HG02840 (cell line): ENCODE results near the gene NKIRAS2.
"Not testable (repeated sequence)": the region's sequence is repeated elsewhere in the genome, so short reads cannot be mapped to it uniquely, and the experiment has no call there.

ENCODE experiments used
- ATAC-seq: cut with Tn5 transposase; IDR thresholded peaks from one replicate; pipeline ENCODE4 v1.9.1; 2021; ENCODE audit warnings: mild to moderate bottlenecking, moderate library complexity, moderate number of reproducible peaks; ENCODE audit not compliant: unreplicated experiment, low FRiP score

The NKIRAS2 gene

GRCh38 chr17:41996855-41997164, 23.1 kb upstream of the NKIRAS2 start:
- no peak for ATAC-seq

DNA sequence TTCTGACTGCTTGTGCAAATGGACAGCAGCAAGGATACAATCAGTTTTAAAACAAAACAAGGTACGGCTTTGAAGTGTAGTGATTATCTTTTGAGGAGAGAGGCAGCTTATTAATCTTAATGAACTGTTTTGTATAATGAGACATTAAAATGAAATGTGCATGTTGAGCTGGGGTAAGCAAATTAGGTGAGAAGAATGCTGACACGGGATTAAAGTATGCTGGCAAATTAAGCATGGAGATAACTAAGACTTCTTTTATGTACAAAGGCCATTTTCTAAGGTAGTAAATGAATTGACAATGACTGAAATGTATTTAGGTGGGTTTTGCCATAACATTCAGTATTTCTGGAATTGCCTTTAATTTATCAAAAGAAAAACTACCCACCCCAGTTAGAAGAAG, 21.4 kb upstream of the NKIRAS2 start:
- ATAC-seq, result no peak

DNA sequence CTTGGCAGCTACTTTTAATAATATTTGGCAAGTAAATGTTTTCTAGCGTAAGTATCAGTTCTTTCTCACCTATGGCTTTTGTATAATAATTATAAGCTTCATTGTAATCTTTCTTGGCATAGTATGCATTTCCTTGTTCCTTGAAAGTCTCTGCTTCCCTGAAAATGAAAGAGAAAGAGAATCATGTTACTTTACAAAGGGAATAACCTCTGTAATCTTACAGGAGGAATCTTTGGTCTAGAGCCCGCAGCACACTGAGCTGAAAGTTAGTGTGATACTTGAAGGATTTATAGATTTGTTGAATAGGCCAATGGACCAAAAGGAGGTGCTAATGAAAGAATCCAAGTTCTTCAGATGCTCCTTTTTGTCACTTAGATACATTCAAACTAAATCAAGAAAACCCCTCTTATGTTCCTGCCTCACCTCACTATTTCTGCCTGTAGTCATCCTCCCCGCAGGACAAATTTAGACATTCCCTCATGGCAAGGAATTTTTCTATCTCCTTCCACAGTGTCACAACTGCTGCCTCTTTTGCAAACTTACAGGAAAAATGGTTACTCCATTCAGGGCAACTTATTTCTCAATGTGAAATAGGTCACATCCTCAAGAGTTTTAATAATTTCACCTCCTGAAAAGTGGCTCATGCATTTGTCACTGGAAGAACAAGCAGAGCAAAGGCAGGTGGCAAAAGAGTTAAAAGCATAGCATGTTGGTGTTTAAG, 19.3 kb upstream of the NKIRAS2 start:
- no peak for ATAC-seq

- no peak for ATAC-seq
Measured at GRCh38 chr17:42001729-42002128, 18.2 kb upstream of the NKIRAS2 start.

- ATAC-seq, result no peak
Measured at GRCh38 chr17:42002175-42002791, 17.6 kb upstream of the NKIRAS2 start.

DNA sequence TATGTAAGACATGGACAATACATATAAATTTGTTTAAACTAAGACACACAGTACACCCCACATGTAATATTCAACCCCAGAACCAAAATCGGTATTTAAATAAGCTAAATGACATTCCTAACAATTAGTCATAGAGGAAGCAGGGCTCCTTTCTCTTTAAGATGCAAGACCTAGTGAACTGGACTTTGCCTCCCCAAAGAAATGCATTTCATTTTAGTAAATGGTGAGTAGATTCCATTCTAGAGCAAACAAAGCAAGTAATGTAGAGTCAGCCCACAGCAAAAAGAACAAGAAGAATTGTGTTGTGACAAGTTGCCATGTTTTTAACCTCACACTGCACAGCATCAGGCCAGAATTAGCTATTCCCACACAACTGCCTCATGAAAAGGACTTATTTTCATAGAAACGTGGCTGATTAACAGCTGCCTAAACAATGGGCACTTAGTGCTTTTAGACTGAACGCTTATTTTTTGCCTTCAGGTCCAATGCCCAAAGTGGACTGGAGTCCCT, 17.0 kb upstream of the NKIRAS2 start:
- no peak for ATAC-seq

DNA sequence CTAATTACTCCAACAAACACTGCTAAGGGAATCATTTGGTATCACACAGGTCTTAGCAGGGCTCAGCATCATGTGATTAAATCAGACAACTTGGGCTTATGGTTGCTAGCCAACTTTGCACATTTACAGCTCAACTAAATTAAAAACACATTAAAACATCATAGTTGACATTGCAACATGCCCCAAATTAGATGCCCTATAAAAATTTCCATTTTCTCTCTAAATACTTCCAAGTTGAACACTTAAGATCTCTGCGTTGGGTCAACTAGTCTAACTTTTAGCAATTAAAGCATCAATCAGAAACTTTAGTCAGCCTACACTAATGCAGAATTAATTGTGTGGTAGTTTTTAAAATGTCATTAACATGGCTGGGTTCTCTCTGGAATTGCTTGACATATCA, 14.7 kb upstream of the NKIRAS2 start:
- no peak for ATAC-seq

DNA sequence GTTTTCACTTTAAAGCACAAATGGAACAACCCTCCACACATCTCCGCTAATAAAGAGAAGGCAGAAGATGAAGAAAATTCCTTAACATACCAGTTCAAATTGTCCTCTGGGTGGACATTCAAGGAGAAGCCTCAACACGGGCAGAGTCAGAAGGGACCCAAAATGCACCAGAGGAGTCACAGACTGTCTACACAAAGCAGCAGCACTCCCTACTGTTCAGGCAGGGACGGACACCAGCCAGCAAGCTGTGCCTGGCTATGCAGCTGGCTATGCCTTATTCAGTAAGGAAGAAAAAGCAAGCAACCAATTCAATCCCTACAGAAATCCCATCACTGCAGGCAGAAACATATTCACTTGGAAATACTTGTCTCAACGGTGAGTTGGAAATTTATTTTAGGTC, 10.7 kb upstream of the NKIRAS2 start:
- ATAC-seq, result no peak

- ATAC-seq, result not testable (repeated sequence)
Measured at GRCh38 chr17:42010266-42010680, 9.6 kb upstream of the NKIRAS2 start.

DNA sequence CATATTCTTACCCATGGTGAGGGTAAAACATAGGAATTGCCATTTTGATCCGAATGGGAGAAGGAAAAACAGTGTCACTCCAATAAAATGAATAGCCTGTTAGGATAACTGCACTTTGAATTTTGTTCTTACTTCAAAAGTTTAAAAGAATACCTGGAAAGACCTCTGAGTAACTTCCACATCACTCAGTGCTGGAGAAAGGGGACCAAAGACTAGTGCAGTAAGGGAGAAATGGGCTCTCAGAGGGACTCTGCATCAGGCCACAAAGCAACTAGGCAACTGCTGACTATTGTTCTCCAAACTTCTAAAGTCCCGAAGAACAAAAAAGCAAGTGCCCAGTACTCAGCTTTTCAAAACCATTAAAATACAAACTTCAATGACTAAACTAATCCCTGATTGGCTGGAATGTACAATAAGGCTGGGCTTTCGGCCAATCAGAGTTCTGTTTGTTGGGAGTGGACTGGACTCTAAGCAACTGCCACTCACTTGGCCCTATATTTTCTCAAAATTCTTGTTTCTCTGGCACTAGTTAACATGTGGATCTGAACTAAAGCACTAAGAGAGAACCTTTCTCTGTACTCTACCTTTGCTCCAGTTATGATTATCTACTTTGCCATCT, 8.9 kb upstream of the NKIRAS2 start:
- ATAC-seq, result no peak

DNA sequence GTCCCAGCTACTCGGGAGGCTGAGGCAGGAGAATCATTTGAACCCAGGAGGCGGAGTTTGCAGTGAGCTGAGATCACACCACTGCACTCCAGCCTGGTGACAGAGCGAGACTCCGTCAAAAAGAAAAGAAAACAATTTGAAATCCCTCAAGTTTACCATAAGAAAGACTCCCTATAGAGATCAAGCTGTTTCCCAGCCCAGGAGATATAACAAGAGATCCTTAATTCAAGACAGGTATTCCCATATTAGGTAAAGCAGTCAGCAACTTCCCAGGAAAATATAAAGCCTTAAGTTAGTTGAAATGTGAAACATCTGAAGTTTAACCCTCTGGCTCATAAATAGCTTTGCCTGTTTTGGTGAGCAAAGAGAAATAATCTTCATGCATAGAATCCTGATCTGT, 7.5 kb upstream of the NKIRAS2 start:
- not testable (repeated sequence) for ATAC-seq

- not testable (repeated sequence) for ATAC-seq
Measured at GRCh38 chr17:42013740-42014139, 6.2 kb upstream of the NKIRAS2 start.

- no peak for ATAC-seq
Measured at GRCh38 chr17:42016411-42016831, 3.5 kb upstream of the NKIRAS2 start.

- peak; percentile 67 for ATAC-seq
Measured at GRCh38 chr17:42016941-42017865, 2.7 kb upstream of the NKIRAS2 start, which contains the start of gene DNAJC7. Gene DNAJC7 (minus strand): TSS chr17:42017439. CDS start chr17:42017416, 23 bp downstream.

DNA sequence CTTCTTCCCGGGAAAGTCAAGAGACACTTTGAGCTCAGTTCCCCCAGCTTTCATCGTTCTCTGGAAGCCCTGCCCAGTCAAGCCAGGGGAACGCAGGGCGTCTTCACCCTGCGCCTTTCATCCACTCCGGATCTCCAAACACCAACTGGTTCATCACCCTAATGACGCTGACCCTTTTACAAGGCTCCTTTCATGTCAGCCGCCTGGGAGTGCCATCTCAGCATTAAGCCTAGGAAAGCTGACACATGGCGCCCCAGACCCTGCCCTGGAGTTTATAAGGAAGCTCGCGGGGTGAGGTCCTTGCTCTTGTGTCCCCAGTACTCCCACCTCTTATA, 2.1 kb upstream of the NKIRAS2 start:
- ATAC-seq, result no peak

GRCh38 chr17:42018339-42018738, 1.6 kb upstream of the NKIRAS2 start:
- no peak for ATAC-seq

- ATAC-seq, result no peak
Measured at GRCh38 chr17:42018988-42019387, 902 bp upstream of the NKIRAS2 start.

DNA sequence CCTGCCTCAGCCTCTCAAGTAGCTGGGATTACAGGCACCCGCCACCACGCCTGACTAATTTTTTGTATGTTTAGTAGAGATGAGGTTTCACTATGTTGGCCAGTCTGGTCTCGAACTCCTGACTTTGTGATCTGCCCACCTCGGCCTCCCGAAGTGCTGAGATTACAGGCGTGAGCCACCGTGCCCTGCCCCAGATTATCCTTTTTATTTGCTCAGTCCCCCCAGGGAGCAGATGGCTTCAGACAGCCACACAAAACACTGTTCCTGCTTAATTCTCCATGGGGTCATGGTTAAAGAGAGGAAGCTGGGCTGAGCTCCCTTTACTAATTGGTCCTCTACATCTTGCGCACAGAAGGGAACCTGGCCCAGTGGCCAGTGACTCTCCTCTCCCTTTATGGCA, 955 bp downstream of the NKIRAS2 start:
- ATAC-seq, result not testable (repeated sequence)

DNA sequence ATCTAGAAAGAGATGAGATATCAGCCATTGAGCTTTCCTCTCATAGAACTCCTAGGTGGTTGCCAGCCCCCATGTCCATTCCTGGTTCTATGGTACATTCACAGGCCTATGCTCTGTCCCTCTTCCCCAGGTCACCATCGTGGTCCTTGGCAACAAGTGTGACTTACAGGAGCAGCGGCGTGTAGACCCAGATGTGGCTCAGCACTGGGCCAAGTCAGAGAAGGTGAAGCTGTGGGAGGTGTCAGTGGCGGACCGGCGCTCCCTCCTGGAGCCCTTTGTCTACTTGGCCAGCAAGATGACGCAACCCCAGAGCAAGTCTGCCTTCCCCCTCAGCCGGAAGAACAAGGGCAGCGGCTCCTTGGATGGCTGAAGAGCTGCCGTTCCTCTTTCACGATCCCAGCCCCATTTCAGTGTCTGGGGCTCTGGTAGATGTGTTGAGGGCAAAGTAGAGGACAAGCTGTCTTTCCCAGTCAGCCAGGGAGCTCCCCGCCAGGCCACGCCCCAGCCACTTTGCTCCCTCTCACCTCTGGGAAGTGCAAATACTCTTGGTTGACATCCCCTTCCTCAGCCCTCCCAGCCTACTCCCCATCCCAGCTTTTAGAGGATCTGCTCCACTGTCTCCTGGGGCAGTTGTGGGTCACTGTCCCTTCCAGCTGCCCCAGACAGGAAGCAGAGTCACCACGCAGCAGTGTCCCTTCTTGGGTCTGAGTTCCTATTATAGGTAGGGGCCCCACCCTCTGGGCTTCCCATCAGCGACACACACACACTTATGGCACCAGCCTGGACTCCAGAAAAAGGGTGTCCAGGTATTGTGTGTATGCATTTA, 3.8 kb downstream of the NKIRAS2 start:
- no peak for ATAC-seq

- ATAC-seq, result no peak
Measured at GRCh38 chr17:42025191-42025579, 5.3 kb downstream of the NKIRAS2 start.
